Mucosa of descending colon (tissue), 3 donors: ENCODE data around the gene TEC. TPM values are rescaled to one million over a fixed set of nuclear protein-coding genes. Genes with fewer than 3 reads are reported as not detected.

ENCODE experiments used
- ATAC-seq: fragments of 200-7000 bp; cut with Tn5 transposase; one replicate; pipeline ENCODE4 v1.9.1; 2020; ENCODE audit warnings: mild to moderate bottlenecking, moderate library complexity
- DNase-seq, 3 donors: peaks; one replicate each; pipeline ENCODE4 v3.0.0-alpha.2; 2020
- H3K36me3 ChIP-seq: fragments of 200-600 bp; one replicate; pipeline ENCODE4 v1.8.0; 2021; ENCODE audit warnings: low read depth, mild to moderate bottlenecking
- H3K4me1 ChIP-seq: fragments of 200-600 bp; one replicate; pipeline ENCODE4 v1.8.0; 2021; ENCODE audit warnings: low read depth, mild to moderate bottlenecking
- H3K4me3 ChIP-seq: fragments of 200-600 bp; one replicate; pipeline ENCODE4 v1.8.0; 2021; ENCODE audit warnings: mild to moderate bottlenecking
- H3K9me3 ChIP-seq: fragments of 200-600 bp; one replicate; pipeline ENCODE4 v1.8.0; 2021; ENCODE audit warnings: mild to moderate bottlenecking
- CTCF ChIP-seq: fragments of 200-600 bp; IDR thresholded peaks from one replicate; pipeline ENCODE4 v1.8.0; 2022; ENCODE audit warnings: antibody characterized with exemption, mild to moderate bottlenecking
- intact Hi-C, 2 donors: fragments of 100-400 bp; cut with DNase I in 1 of 2; cut with micrococcal nuclease in 1 of 2; formaldehyde crosslinking; loops; one replicate each; pipeline versions ENCODE4 v1.11.0 to v1.11.1; 2022; cut with DNase I, micrococcal nuclease
- total RNA-seq, 3 donors: library from RNA; stranded (reverse); fragmentation: NEBNext Ultra II Directional in 2 of 3; extraction: Animal tissue kit (Norgen Biotek cat#: 25700) in 2 of 3; gene quantifications; one replicate each; pipeline versions ENCODE4 v1.2.1 to v1.2.4, GENCODE V29; 2021 to 2023
- donor health status: DM: no; HTN: no; CAD: no; lungs with moderate emphysema.
- donor health status: DM: no; HTN: no; CAD: no.
- donor health status: DM: no; HTN: yes; CAD: no.

Gene TEC
- total RNA-seq, 3 donors from 2014 or later, result 3.4 to 4.0 (median 3.8) TPM

GRCh38 chr4:48250343-48250742 is 19.3 kb downstream of the TEC start:
- ATAC-seq, result no peak
- intact Hi-C loops, result no loop called here
- no peak for TF ChIP-seq CTCF
- Histone ChIP-seq H3K4me1 (no peaks in the 10 kb centered on the region), H3K4me3 (no peak overlapping the region), H3K9me3 (no peaks in the 10 kb centered on the region), H3K36me3 (no peaks in the 10 kb centered on the region)
- no peak for DNase-seq

GRCh38 chr4:48249378-48249777 is 20.3 kb downstream of the TEC start:
- H3K4me3 ChIP-seq, result no peak overlapping the region
- intact Hi-C loops, result no loop called here
- no peaks in the 10 kb centered on the region for H3K4me1 ChIP-seq
- peak; percentile 51 for ATAC-seq
- DNase-seq, result no peak
- no peaks in the 10 kb centered on the region for H3K9me3 ChIP-seq
- no peaks in the 10 kb centered on the region for H3K36me3 ChIP-seq
- TF ChIP-seq CTCF, result no peak

- Histone ChIP-seq H3K4me3 (no peak overlapping the region), H3K9me3 (no peaks in the 10 kb centered on the region), H3K4me1 (no peaks in the 10 kb centered on the region), H3K36me3 (no peaks in the 10 kb centered on the region)
- no peak for DNase-seq
- intact Hi-C loops, result no loop called here
- no peak for TF ChIP-seq CTCF
- peak; percentile 55 for ATAC-seq
These were observed 21.1 kb downstream of the TEC start for GRCh38 chr4:48248559-48248953.

GRCh38 chr4:48247878-48248558 is 21.6 kb downstream of the TEC start:
- Histone ChIP-seq H3K36me3 (no peaks in the 10 kb centered on the region), H3K4me1 (no peaks in the 10 kb centered on the region), H3K4me3 (no peak overlapping the region), H3K9me3 (no peaks in the 10 kb centered on the region)
- intact Hi-C loops, result no loop called here
- ATAC-seq (no peak), DNase-seq (no peak)
- TF ChIP-seq CTCF, result no peak

GRCh38 chr4:48247142-48247877 is 22.3 kb downstream of the TEC start:
- Histone ChIP-seq H3K4me3 (no peak overlapping the region), H3K36me3 (no peaks in the 10 kb centered on the region), H3K9me3 (no peaks in the 10 kb centered on the region), H3K4me1 (no peaks in the 10 kb centered on the region)
- DNase-seq, result no peak
- no peak for ATAC-seq
- intact Hi-C loops, result no loop called here
- no peak for TF ChIP-seq CTCF
